AG04449 (cell line): ENCODE results near the gene HPSE2.

Source experiments
- CTCF ChIA-PET: fragments of 350-600 bp; formaldehyde crosslinking; extraction: SDS; loops from one replicate; lab custom pipeline; 2021; ENCODE audit warnings: antibody characterized with exemption; lab: Yijun Ruan, JAX
- POLR2A ChIA-PET: fragments of 400-600, 350-600 bp; formaldehyde crosslinking; extraction: SDS; loops from one replicate; lab custom pipeline; 2020; ENCODE audit warnings: antibody characterized with exemption, inconsistent platforms; lab: Yijun Ruan, JAX
- DNase-seq: peaks from one replicate; pipeline ENCODE4 v3.0.0-alpha.2; 2010; ENCODE audit warnings: low read depth, low spot score
- H3K4me3 ChIP-seq: 2 replicates; pipeline ENCODE4 v1.5.1; 2011; ENCODE audit warnings: low read depth, mild to moderate bottlenecking, control low read depth, low read length
- TF ChIP-seq, protein P1 (sequence below): IDR thresholded peaks from one replicate; pipeline ENCODE4 v1.5.1; 2011; ENCODE audit warnings: mild to moderate bottlenecking, moderate library complexity, low read length, control low read depth, inconsistent platforms; ENCODE audit not compliant: insufficient read depth; ENCODE audit errors: missing control alignments

Gene HPSE2

GRCh38 chr10:98666276-98666675 is 569.4 kb downstream of the HPSE2 start:
- POLR2A ChIA-PET, result no interaction called here
- no peak for DNase-seq
- CTCF ChIA-PET, result interaction anchor here (1.4 to 2.6 kb wide), 4 partner anchors 10 to 201 kb away, joined by 3 to 21 read pairs (median 6); no protein-coding TSS in a partner anchor
- TF ChIP-seq, protein P1, sequence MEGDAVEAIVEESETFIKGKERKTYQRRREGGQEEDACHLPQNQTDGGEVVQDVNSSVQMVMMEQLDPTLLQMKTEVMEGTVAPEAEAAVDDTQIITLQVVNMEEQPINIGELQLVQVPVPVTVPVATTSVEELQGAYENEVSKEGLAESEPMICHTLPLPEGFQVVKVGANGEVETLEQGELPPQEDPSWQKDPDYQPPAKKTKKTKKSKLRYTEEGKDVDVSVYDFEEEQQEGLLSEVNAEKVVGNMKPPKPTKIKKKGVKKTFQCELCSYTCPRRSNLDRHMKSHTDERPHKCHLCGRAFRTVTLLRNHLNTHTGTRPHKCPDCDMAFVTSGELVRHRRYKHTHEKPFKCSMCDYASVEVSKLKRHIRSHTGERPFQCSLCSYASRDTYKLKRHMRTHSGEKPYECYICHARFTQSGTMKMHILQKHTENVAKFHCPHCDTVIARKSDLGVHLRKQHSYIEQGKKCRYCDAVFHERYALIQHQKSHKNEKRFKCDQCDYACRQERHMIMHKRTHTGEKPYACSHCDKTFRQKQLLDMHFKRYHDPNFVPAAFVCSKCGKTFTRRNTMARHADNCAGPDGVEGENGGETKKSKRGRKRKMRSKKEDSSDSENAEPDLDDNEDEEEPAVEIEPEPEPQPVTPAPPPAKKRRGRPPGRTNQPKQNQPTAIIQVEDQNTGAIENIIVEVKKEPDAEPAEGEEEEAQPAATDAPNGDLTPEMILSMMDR, result no peak
- no peak overlapping the region for H3K4me3 ChIP-seq

- no peak overlapping the region for H3K4me3 ChIP-seq
Measured at GRCh38 chr10:98664329-98665042, 571.2 kb downstream of the HPSE2 start.

DNA sequence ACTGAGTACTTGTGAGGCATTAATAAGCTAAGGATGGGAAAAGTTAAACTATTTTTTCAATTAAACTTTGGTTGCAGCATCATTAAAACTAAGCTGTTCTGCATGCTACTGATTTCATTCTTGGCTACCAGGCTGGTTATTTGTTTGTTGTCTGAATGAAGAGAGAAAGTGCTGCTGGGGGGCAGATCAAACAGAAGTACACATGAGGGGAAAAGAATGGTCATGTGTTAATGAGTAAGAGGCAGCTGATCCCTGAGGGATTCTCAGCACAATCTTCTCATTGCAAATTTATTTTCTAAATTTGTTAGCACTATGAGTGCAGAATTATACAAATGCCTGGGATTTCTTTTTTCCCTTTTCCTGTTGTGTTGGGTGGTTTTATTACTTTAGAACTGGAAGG is 575.7 kb downstream of the HPSE2 start:
- no peak overlapping the region for H3K4me3 ChIP-seq
- ChIA-PET POLR2A (no interaction called here), CTCF (interaction anchor here (5.1 kb wide), 1 partner anchor 193 kb away, joined by 46 read pairs; no protein-coding TSS in a partner anchor)
- DNase-seq, result no peak
- TF ChIP-seq, protein P1, result no peak

More at GRCh38 chr10:98664329-98665042, 571.2 kb downstream of the HPSE2 start:
- CTCF ChIA-PET, result interaction anchor here (0.9 to 5.1 kb wide), 5 partner anchors 26 to 240 kb away, joined by 3 to 46 read pairs (median 4); no protein-coding TSS in a partner anchor
- TF ChIP-seq, protein P1, result peak; percentile 31
- no peak for DNase-seq
- POLR2A ChIA-PET, result no interaction called here

DNA sequence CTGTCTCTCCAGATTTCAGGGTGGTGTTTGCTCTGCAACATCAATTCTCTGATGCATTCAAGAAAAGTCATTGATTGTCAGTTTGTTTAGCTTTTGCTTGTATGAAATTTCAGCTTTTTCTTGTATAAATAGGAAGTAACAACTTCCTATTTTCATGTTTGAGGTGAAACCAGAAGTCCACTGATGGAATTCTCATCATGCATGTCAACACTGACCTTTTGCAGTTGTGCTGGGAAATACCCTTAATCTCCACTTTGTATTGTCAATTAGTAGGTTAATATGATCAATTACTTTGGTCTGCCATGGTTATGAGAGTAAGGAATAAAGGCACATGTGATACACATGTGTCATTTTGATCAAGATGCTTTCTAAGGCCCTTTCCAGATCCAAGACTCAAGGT is 580.2 kb downstream of the HPSE2 start:
- H3K4me3 ChIP-seq, result no peak overlapping the region
- TF ChIP-seq, protein P1, result no peak
- ChIA-PET POLR2A (no interaction called here), CTCF (no interaction called here)
- no peak for DNase-seq

GRCh38 chr10:98649170-98649569 is 586.5 kb downstream of the HPSE2 start:
- ChIA-PET POLR2A (no interaction called here), CTCF (no interaction called here)
- TF ChIP-seq, protein P1, result no peak
- DNase-seq, result no peak
- no peak overlapping the region for H3K4me3 ChIP-seq

DNA sequence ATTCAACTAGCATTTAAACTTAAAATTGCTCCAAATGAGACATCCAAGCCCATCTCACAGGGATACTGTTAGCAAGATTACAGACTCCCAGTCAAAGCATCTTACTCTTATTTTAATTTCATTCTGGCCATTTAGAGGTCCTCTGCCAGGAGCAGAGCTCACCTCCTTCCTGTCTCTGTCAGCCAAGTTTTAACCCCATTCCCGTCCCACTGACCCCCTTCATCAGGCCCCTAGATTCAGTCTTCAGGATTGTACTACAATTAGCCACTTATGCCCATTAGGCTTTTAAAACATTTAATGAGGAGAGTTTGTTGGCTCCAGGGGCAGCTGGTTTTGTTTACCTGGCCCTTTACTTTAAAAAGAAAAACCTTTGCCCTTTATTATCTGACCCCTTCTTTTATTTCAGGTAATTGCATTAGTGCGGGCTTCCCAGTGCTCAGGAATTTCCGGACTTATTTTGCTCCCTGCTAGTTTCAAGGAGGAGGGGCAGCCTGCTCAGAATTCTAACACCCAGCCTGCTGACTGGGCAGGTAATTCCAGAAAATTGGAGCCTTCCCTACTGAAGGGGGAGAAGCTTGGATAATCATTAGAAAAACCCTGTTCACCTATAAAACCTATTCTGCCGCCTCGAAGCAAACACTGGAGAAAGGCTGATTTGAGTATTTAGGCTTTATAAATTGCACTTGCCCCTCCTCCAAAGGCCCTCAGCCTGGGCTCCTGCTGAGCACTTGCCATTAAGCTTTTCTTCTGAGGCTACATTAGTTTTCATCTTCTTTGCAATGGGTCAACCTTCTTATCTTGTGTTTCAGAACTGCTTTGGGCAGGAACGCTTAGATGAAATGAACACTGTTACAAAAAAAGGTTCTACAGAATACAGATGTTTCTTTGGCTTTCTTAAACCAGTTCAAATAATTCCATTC is 588.4 kb downstream of the HPSE2 start:
- DNase-seq, result no peak
- H3K4me3 ChIP-seq, result no peak overlapping the region
- CTCF ChIA-PET, result no interaction called here
- TF ChIP-seq, protein P1, result no peak
- POLR2A ChIA-PET, result no interaction called here
